T follicular helper cell (primary cell): ENCODE data around the gene IMMP2L.
"Not testable (repeated sequence)": the region's sequence is repeated elsewhere in the genome, so short reads cannot be mapped to it uniquely, and the experiment has no call there.

Experiments used
- DNase-seq: peaks from one replicate; pipeline ENCODE4 v3.0.0-alpha.2; 2020; ENCODE audit warnings: low read depth

IMMP2L gene

DNA sequence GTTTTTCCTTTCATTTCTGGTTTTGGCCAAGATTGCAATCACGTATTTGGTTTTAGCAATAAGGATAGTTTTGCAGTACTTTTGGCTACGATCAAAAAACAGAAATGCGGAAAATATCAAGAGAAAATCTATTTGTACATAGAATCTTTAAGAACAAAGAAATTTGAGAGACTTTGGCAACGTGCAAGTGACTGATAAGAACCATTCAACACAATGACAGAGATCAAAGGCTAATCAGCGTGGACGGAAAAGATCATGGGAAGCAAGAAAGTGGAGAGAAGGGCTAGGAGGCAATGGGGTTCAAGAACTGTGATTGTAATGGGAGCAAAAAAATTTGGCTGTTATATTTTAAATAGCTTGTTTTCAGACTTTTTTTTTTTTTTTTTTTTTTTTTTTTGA lies 487.5 kb downstream of the IMMP2L start:
- no peak for DNase-seq

DNA sequence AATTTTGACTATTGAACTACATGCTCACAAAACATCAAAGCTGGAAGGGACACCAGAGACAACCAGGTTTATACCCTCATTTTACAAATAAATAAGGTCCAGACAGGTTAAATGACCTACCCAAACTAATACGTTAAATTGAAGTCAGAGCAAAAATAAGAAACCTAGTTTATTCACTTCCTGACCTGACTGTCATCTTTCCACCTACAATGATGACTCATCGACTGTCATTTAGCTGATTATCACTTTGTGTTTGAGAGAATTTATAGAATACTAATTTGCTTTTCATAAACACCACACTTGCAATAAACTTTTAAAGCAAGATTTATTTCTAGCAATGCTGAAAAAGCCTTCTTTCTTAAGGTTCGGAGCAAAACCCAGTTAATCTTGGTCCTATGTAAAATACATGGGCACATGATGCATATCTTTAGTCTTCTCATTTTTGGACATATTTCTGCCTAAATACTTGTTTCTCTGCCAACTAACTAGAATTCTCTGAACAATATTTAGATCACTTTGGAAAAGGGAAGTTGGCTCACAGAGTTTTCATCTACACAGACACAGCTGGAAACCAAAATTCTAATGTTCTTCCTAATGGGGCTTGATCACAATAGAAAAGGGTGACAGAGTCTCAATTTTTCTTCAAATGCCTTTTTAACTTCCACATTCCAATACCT lies 488.1 kb downstream of the IMMP2L start:
- DNase-seq: no peak

DNA sequence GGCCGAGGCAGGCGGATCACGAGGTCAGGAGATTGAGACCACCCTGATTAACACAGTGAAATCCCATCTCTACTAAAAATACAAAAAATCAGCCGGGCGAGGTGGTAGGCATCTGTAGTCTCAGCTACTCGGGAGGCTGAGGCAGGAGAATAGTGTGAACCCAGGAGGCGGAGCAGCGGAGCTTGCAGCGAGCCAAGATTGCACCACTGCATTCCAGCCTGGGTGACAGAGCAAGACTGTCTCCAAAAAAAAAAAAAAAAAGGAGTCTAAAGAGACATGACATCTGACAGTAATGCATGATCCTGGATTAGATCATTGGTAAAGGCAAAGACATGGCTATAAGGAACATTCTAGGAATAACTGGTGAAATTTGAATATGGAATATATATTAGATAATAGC lies 489.6 kb downstream of the IMMP2L start:
- DNase-seq: not testable (repeated sequence)

DNA sequence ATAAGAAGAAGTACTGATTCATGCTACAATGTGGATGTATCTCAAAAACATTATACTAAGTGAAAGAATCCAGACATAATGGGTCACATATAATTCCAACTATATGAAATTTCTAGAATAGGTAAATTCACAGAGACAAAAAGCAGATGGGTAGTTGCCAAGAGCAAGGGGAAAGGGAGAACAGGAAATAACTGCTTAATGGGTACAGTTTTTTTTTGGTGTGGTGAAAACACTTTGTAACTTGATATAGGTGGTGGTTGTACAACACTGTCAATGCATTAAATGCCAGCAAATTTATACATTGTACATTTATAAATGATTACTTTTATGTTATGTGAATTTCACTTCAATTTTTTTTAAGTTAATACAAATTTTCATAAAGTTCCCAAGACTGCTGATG lies 490.7 kb downstream of the IMMP2L start:
- no peak for DNase-seq

DNA sequence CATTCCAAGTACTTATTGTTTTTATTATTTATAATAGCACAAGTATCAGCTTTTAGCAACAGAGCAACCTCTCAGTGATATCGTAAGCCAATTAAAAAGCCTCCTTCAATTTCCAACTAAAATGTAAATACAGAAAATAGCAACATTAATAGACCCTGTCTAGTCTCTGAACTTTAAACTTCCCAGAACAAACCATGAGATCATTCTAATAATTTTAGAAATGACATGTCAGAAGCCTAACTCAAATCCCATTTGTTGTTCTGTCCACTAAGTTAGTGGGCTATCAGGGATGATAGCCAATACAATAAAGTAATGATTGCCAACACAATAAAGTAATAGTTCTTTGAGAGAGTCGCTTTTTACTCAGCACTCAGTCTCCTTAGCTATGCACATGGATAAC lies 493.7 kb downstream of the IMMP2L start:
- DNase-seq: no peak

DNA sequence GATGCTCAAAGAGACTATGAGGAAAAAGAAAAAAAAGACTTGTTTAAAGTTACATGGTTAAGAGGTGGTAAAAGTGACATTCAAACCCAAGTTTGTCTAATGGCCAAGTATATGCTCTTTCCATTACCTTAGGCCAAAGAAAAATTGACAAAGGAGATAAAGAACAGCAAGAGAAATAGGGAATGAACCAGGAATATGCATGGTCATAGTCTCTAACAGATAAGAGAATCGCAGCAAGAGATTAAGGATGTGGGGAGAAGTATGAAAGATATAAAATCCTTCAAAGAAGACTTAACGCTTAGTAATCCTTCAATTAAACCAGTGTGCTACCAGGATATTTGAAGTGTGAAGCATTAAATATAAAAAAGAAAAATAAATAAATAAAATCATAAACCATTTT lies 494.6 kb downstream of the IMMP2L start:
- no peak for DNase-seq

DNA sequence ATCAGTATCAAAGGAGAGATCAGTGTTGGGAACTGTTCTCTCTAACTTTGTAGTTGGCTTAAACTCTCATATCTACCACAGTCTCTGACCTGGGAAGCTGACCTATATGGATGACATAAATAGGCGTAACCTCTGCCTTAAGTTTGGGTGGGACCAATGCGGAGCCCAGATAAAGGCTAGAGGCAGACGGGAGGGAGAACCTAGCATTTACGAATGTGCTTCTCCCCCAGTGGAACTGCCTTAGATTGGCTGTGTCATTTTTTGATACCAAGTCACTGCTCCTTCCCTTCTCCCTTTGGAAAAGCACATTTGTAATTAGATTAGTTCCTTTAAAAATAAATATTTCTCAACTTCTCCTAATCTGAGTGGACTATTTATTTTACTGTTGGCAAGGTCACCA lies 495.0 kb downstream of the IMMP2L start:
- DNase-seq: no peak

DNA sequence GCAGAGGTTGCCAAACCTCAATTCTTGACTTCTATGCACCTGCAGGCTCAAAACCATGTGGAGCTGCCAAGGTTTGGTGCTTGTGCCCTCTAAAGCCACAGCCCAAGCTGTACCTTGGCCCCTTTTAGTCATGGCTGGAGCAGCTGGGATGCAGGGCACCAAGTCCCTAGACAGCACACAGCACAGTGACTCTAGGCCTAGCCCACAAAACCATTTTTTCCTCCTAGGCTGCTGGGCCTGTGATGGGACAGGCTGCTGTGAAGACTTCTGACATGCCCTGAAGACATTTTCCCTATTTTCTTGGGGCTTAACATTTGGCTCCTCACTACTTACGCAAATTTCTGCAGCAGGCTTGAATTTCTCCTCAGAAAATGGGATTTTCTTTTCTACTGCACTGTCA lies 499.1 kb downstream of the IMMP2L start:
- DNase-seq: no peak

DNA sequence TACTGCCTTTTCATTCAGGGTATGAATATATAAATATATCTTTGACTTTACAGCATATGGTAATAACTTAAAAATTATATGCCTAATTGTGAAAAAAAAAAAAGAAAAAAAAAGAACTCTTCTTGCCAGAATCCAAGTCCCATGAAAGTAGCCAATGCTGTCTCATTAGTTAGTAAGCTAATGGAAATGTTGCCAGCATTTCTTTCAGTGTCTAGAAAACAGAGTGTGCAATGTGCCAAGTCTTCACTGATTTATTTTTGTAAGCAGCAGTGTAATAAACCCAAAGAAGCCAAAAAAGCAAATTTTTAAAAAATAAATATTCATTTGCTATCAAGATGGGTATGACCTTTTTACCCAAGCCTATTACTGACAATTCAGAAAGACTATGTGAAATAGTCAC lies 502.5 kb downstream of the IMMP2L start:
- DNase-seq: no peak

DNA sequence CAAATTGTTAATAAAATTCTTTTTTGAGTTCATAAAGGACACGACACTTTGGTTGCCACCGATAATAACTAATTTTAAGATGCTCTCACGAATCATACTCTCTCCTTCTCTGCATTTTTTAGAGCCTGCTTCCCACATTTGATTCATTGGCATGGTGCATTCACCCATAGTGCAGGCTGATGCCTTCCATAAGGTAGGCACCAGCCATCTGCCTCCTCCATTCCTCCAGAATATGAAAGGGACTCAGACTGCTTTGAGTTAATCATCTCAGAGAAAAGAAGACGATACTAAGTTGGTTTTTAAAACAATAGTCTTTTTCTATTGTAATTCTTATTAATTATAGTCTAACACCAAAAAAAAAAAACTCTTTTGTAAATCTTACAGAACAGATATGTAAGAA lies 505.2 kb downstream of the IMMP2L start:
- DNase-seq: no peak

DNA sequence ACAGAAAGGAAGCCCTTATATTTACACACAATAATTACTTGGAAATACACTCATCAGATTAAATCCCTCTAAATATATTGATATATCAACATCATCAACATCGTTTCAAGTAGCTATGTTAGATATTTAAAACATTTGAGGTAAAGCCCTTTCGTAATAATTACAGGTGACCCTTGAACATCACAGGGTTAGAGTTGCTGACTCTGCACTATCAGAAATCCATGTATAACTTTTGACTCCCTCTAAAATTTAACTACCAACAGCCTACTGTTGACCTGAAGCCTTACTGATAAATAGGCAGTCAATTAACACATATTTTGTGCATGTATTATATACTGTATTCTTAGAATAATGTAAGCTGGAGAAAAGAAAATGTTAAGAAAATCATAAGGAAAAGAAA lies 505.9 kb downstream of the IMMP2L start:
- no peak for DNase-seq

DNA sequence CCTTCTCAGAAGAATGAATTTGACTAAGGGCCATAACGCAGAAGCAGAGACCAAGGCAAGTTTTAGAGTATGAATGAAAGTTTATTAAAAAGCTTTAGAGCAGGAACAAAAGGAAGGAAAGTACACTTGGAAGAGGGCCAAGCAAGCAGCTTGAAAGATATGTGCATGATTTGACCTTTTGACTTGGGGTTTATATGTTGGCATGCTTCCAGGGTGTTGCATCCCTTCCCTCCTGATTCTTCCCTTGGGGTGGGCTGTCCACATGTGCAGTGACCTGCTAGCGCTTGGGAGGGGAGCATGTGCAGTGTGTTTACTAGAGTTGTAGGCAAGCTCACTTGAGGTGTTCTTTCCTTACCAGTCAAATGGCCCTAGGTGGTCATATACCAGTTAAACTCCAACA lies 509.3 kb downstream of the IMMP2L start:
- no peak for DNase-seq

DNA sequence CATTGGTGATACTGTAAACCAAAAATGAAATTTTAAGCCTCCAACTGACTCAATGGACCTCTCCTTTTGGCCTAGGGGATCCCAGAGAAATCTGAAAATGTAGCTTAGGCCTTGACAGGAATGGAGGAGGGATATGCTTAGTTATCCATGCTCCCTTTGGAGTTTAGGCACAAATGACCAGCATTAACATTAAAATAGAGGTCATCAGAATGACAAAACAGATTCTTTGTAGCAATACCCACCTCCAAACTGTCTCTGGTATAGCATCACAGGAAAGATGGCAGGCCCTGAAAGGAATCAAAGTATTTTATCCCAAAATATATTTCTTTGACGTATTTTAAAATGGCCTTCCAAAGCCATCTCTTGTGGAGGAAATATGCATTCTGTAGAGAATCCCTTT lies 510.5 kb downstream of the IMMP2L start:
- no peak for DNase-seq

DNA sequence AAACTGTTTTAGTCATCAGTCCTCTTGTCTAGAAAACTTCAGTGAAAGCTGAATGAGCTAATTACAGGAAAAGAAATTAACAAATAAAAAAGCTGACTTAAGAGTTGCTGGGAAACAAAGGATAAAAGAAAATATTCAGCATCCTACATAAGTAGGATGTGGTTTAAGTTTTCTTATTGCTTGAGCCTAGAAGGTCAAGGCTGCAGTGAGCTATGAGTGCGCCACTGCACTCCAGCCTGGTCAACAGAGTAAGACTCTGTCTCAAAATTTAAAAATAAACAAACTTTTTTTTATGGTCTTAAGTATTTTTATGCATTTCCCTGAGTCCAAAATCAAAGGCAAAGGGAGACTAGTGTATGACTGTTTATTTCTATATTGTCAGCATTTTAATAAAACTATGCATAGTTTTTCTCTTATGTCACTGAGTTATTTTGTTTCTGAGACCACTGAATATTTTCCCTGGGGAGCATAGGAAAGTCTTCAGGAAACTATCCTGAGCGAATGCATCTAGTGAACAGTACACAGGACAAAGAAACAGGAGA lies 511.3 kb downstream of the IMMP2L start:
- no peak for DNase-seq

DNA sequence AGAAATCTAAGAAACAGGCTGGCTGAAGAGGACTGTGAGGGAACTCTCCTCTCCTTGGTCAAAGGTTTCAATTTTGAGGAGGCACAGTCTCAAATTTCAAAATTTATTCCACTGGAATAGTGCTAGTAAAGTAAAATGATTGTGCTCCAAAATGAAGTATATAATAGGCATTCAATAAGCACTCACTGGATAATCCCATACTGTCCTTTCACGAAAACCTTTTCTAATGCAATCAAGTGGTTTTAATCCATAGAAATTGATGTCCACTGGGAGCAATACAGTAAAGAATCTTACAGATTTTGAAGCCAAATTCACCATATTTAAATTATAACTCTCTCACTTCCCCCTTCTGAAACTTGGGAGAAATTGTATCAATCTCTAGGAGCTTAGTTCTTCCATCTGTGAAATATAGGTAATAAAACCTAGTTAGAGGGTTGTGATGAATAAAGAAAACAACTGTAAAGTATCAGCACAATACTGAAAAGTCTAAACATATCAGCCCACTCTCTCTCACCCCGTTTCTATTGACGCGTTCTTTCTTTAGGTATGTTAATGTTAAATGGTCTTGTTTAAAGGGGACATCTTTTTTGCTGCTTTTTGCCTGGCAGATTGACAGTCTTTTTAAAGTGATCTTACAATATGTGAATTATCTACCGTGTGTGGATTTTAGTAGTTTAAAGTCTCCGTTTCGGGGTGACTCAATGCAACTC lies 512.2 kb downstream of the IMMP2L start:
- DNase-seq: no peak

DNA sequence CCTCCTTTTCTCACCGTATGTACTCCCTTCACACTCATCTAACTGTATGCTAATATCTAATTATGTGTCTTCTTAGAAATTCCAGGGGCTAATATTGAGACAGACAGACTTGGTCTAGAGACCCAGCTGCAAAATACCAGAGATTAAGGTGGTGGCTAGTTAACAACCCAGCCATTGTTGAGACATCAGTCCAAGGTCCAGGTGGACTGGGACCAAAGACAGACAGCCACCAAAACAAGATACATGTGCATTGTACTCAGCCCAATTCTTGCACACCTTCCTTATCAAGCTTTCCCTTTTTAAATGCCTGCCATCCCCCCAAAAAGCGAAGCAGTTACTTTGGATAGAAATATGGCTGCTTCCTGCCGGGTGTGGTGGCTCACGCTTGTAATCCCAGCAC lies 514.7 kb downstream of the IMMP2L start:
- DNase-seq: no peak

DNA sequence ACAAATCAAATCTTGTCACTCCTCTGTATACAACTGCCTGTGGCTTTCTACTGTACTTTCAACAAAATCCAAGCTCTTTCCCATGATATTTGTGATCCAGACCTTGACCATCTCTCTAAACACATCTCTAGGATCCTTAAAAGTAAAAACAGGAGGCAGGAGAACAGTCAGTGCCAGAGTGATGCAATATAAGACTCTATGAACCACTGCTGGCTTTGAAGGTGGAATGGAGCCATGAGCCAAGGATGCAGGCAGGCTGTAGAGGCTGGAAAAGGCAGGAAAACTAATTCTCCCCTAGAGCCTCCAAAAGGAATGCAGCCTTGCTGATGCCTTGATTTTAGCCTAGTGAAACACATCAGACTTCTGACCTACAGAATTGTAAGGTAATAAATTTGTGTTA lies 516.8 kb downstream of the IMMP2L start:
- DNase-seq: no peak

DNA sequence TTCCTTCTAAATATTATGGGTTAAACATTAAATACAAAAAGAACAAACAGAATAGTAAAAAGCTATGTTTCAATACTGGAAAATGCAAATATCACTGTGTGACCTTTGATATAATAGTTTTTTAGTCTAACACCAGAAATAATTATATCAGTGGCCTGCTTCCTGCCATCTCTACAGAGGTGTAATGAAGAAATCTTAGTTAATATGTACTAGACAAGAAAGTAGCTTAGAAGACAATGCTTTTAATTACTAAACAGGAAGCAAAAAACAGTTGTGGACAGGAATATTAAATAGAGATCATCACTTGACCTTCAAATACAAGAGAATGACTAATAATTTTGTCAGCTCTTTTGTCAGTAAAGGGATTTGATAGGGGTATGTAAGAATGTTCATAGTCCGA lies 518.7 kb downstream of the IMMP2L start:
- no peak for DNase-seq

DNA sequence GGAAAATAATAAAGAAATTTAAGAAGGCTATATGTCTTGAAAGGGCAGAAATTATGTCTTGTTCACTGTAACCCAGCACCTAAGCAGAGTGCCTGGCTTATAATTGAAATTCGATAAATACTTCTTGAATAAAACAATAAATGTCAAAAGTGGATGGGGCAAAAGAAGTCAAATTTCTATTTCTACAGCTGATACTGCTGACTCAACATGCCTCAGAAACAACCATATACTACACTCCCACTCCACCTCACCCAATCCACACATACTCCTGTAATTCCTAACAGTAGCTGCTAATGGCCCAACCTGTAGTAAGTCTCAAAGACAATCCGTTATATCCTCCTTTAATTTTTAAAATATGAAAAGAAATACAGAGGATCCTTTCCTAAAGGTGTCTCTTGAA lies 519.5 kb downstream of the IMMP2L start:
- no peak for DNase-seq

DNA sequence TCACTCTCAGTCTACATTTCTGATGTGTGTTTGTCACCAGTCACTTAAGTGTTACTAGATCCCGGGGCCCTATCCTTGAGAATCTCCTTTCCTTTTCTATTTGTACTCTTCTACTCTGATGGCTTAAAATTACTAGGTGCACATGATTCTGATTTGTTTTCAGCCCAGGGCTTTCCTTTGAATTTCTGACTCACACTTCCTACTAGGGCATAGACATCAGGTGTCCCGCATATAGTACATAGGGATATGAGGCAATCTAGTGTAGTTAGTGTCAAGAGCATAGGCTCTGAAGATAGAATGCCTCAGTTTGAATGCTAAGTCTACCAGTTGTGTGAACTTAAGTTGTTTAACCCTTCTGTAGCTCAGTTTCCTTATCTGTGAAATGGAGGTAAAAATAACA lies 520.7 kb downstream of the IMMP2L start:
- DNase-seq: no peak

DNA sequence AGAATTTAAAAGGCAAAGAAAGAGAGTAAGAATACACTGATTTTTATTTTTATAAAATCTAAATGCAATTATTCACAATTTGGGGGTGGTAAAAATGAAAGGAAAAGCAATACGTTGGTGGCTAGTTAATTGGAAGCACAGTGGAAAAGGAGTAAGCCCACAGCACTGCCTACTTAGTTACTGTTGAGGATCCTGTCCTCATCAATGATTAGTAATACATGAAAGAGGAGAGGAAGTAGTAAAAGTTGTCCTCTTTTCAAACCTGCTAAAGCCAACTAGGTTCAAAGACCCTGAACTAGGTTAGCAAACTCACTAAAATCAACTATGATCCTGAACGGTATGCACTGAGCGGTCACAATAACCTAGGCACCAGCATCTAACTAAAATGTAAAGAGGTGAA lies 524.1 kb downstream of the IMMP2L start:
- no peak for DNase-seq

DNA sequence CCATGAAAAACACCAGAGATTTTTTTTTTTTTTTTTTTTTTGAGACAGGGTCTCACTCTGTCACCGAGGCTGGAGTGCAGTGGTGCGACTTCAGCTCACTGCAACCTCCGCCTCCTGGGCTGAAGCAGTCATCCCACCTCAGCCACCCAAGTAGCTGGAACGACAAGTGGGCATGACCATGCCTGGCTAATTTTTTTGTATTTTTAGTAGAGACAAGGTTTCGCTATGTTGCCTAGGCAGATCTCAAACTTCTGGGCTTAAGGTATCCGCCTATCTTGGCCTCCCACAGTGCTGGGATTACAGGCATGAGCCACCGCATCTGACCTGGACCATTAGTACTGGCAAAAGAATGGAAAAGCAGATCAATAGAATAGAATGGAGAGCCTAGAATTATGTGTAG lies 530.4 kb downstream of the IMMP2L start:
- no peak for DNase-seq

DNA sequence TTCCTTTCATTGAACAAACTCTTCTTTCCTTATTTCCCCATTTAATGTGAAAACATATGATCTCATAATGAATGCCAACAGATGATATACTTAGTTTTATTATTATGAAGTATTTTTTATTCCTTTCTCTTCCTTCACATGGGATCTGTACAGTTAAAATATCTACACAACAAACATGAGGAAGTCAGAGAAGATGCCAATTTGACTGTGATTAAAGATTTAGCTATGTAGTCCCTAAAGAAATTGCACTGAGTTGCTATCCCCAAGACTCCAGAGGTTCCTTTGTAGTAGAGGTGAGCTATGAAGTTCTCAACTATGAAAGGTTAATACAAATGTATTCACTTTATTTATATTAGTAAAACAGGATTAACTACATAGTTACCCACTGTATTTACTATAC lies 532.0 kb downstream of the IMMP2L start:
- no peak for DNase-seq
